ENCODE measurements around the gene KCNJ8. TPM values are rescaled to one million over a fixed set of nuclear protein-coding genes. Genes with fewer than 3 reads are reported as not detected.
"Not testable (repeated sequence)": the region's sequence is repeated elsewhere in the genome, so short reads cannot be mapped to it uniquely, and the experiment has no call there.

The KCNJ8 gene
- total RNA-seq, 1 donor from 2014 or later = 15.0 TPM

DNA sequence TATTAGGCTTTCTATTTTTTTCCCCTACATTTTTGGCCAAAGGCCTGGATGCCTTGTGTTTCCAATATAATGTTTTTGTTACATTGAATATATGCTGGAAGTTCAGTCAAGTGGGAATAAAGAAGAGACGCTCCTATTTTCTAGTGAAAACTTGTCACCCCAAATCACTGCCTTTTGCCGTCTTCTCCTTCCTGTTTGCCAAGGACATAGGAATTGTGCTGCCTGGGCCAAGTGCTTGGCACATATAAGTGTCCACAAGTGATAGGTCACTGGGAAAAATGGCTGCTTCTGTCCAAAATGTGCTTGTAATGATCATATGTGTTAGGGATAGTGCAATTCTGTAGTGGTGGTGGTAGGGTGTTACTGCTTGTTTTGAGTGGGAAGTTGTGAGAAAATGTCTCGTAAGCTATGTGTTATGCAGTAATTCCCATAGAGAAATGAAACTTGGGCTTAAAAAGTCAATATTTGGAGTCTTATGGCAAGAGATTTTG lies 11.6 kb upstream of the KCNJ8 start:
- DNase-seq (ENCODE audit: low spot score) = no peak

DNA sequence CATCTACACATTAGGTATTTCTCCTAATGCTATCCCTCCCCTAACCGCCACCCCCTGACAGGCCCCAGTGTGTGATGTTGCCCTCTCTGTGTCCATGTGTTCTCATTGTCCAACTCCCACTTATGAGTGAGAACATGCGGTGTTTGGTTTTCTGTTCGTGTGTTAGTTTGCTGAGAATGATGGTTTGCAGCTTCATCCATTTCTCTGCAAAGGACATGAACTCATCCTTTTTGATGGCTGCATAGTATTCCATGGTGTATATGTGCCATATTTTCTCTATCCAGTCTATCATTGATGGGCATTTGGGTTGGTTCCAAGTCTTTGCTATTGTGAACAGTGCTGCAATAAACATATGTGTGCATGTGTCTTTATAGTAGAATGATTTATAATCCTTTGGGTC lies 8.2 kb upstream of the KCNJ8 start:
- DNase-seq (ENCODE audit: low spot score) = not testable (repeated sequence)

DNA sequence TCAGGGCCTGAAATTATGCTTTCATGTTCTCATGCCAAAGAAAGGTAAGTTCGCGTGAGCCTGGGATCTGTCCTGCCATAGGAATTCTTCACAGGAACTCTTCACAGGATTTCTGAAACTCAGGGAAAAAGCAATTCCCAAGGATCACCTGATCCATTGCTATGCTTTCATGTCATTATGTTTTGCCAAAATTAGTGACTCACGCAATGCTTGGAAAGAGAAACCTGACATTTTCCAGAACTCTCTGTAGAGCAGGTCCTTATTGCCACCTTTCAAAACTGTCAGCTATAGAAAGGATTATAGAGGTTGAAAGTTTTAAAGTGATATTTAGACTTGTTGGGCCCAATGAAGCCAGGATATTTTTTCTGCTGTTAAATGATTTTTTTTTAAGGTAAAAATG lies 6.3 kb upstream of the KCNJ8 start:
- no peak for DNase-seq (ENCODE audit: low spot score)

DNA sequence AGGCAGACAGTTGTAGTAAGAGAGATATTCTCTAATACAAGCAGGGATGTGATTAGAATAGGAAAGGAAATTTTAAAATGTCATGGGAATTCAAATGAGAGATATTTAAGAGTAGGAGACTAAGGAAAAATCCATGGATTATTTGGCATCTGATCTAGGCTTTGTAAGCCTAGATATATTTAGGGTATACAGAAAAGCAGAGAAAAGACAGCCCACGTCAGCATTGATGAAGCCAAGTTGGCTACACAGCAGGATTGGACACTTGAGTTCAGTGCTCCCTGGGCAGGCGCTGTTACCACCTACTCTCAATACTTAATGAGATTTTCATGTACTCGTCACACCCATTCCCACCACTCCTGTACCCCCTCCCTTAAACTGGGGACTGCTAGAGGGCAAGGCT lies 1.7 kb upstream of the KCNJ8 start:
- DNase-seq (ENCODE audit: low spot score) = no peak

DNA sequence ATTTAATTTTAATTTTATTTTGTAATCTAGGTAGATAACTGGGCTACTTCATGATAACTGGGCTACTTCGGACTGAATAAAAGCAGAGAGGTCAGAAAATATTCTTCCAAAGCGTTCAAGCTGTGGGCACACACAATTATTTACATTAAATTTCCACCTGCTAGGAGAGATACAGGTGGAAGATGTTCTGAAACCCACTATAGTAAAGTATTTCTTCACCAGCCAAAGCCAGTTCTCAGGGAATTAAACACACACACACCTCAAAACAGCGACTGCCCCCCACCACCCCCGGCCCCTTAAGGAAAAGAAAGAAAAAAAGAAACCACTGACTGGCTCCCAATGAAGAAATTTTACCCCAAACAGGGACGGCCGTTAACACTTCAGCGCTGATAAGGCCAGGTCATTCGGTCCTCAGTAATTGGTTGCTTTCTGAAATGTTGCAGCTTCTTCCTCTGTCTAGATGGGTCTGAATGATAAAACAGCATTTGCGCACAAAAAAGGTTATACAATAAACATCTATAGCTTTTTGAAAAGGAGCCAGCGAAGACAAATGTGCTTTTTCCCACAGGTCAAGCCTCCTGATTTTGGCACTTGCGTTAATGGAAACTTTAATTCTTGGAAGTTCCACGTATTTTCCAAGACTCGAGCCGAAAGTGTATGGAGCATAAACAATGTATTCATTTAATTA lies 771 bp upstream of the KCNJ8 start:
- no peak for DNase-seq (ENCODE audit: low spot score)

DNA sequence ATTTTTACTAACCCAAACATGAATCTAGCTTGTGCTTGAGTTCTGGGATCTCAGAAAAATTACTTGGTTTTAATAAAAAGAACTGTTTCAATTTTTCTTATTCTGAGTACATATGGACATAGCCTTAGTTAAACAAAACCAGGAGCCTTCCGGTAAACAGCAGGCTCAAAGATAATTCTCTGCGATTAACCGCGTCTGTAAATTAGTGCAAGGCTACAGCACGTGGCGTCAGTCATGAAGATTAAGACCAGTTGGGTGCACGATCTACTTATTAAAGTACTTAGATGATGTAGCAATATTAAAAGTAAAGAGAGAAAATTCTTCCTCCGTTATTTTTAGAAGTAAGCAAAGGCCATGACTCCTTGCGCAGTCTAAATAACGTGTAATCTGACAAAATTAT lies 700 bp downstream of the KCNJ8 start:
- DNase-seq (ENCODE audit: low spot score) = no peak

DNA sequence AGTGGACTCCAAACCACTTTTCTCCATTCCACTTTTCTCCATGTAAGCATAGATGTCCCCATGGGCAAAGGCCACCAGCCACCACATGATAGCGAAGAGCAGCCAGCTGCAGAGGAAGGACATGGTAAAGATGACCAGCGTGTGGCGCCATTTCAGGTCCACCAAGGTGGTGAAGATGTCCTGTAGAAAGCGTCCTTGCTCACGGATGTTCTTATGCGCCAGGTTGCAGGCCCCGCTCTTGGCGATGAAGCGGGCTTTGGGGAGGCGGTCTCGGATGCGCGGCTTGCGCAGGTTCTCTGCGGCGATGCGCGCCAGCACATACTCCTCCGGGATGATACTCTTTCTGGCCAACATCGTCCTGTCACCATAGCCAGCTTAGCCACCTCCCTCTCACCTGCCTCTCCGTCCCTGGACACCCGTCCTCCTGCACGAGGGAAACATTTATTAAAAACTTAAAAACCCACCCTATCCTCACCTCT lies 1.2 kb downstream of the KCNJ8 start:
- DNase-seq (ENCODE audit: low spot score) = peak; percentile 23

DNA sequence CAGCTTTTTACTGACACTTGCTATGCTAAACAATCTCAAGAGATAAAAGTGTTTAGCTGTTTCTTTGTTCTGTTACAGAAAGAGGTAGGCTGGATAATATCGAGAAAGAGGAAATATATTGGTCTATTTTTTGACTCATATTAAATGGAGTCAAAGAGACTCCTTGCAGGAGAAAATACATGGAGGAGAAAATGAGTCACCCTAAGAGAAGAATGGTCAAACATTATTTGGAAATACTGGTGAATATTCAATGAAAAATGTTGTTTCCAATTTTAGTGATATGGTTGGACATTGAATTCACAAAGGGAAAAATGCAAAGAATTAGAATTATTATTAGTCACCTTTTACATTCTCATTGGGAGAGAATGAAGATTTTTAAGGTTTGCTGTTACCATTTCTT lies 3.2 kb downstream of the KCNJ8 start:
- DNase-seq (ENCODE audit: low spot score) = no peak

DNA sequence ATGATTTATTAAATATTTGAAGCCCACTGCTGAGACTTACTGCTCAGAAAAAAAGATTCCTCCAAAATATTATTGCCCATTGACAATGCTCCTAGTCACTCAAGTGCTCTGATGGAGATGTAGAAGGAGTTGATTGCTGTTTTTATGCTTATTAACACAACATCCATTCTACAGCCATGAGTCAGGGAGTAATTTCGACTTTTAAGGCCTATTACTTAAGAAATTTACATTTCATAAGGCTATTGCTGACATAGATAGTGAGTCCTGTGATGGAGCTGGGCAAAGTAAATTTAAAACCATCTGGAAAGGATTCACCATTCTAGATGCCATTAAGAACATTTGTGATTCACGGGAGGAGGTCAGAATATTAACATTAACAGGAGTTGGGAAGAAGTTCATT lies 5.2 kb downstream of the KCNJ8 start:
- DNase-seq (ENCODE audit: low spot score) = no peak

DNA sequence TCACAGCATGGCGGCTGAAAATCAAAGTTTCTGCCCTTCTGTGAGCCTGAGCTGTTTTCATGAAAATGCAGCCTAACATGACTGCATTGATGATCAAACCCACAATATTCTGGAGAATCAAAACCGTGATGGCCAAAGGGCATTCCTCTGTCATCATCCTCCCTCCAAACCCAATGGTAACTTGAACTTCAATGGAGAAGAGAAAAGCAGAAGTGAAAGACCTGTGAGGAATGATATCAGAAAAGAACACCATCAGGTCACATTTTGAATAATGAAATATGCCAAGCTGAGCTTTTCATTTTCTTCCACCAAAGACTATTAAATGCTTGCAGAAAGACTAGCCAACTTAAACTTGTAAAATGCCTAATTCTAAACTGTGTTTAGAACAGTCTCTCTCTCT lies 8.1 kb downstream of the KCNJ8 start:
- DNase-seq (ENCODE audit: low spot score) = no peak

DNA sequence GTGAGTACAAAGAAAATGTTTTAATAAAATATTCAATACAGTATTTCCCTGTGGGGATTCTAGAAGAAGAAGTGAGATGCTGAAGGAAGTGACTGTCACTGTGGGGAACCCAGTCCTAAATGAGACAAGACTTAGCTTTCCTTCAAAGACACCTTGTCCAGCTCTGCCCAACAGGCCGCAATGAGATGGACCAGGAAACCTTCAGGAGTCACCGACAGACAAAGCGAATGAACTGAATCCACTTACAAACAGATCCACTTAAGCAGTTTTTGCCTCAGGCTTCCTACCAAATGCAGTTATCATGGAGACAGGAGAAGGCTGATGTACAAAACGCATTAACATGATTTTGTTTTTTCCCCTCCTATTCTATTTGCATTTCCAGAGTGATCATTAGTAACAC lies 9.6 kb downstream of the KCNJ8 start:
- DNase-seq (ENCODE audit: low spot score) = no peak

DNA sequence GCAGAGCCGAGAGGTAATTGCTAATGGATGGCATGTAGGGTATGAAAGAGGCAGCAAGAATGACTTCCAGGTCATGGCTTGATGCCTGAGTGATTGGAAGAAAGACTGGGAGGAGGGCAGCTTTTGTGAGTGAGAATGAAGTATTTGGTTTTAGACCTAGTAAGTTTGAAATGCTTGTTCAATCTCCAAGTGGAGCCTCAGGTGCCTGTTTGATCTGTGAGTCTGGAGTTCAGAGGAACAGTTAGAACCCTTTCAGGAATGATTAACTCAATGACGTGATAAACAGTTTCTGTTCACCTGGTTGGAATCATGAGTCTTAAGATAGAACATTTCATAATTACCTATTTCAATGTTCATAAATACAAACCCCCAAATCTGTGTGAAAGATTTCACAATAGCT lies 10.4 kb downstream of the KCNJ8 start:
- no peak for DNase-seq (ENCODE audit: low spot score)

DNA sequence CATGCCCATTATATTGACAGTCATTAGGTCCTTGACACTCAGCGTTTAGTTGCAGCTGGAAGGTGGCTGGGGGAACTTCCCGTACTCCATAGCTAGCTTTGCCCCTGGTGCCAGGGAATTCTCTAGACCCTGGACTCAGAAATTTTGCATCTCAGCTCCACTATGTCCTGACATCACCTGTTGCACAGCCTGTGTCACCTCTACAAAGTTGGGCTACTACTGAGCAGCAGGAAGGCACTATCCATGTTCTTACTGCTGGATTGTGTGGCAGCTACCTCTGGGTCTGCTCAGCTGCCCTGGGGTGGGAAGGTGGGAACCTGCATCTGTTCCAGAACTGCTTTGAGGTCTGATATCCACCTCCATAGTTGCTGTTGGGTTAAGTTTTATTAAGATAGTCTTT lies 11.0 kb downstream of the KCNJ8 start:
- DNase-seq (ENCODE audit: low spot score) = no peak

DNA sequence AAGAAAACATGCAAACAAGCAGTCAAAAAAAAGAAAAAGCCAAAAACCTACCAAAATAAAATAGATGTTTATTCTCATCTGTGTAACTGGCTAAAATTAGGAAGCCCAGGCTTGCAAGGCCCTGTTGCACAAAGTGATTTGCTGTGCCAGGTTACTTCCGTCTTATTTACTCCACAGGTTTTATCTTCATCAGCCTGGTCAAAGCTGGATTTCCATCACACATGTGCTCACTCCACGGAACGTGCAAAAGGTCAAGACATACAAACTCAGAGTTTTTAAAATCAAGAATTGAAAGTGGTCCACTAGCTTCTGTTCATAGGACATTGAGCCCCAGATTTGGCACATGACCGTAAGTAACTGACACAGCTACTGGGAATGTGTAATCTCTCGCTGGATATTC lies 14.8 kb downstream of the KCNJ8 start:
- no peak for DNase-seq (ENCODE audit: low spot score)

DNA sequence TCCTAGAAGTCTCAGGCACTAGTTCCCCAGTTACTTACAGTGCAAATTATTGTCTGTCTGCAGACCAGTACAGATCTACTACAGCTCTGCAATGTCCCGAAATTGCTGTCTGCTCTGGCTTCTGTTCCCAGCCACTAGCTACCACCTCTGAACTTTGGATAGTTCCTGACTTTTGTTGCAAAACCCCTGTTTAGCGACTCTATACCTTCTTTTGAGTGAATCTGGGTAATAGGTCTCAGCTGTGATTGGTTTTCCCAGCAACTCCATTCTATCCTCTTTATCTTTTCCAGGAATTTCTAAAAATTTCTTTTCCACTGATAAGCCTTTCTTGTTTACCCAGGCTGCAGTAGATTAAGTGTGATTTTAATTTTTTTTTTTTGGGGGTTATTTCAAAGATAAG lies 16.8 kb downstream of the KCNJ8 start:
- DNase-seq (ENCODE audit: low spot score) = no peak

DNA sequence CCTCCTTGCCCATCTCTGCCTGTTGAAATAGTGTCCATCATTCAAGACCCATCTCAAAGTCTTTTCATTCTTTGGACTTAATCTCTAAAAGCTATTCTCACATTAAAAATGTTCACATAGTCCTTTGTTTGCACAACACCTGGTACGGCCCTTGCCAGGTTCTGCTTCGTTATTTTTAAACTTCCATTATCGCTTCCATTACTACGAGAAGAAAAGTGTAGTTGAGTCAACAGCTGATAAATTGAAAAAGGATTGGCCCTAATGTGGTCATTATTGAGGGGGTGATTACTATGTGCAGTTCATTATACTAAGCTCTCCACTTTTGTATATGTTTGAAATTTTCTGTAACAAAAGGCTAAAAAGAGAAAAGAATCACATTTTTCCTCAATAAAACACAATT lies 17.8 kb downstream of the KCNJ8 start:
- no peak for DNase-seq (ENCODE audit: low spot score)

DNA sequence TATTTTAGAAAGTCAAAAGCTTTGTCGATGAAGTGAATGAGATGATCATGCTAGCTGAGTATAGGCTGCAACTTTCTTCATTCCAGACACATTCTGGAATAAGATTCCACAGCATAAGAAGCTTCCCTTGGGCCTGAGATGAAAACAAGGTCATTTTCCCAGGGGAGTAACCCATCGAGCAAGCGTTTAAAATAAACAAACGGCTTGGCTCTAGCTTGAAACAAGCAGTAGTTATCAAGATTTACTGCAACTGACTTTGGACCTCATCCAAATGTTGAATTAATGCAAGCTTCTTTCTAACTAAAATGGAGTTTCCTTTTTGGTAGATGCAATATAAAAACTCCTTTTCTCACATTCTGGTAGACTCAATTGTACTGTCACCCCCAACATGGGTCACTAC lies 23.0 kb downstream of the KCNJ8 start:
- DNase-seq (ENCODE audit: low spot score) = no peak

DNA sequence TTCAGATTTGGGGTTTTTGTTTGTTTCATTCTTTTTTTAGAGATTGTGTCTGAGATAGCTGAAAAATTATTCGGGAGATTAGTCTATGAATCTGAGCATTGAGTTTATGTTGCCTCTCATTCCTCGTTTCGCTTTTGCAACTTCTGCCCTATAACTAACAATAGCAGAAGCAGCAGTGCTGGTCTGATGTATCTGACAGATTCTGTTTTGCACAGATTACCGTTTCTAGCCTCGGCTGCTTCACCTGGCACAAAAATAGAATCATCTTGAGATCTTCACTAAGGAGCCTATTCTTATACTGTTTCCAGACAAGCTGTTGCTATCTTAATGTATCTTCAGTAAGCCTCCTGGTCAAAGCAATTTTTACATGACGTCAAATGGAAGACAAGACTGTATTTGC lies 29.2 kb downstream of the KCNJ8 start:
- DNase-seq (ENCODE audit: low spot score) = no peak

DNA sequence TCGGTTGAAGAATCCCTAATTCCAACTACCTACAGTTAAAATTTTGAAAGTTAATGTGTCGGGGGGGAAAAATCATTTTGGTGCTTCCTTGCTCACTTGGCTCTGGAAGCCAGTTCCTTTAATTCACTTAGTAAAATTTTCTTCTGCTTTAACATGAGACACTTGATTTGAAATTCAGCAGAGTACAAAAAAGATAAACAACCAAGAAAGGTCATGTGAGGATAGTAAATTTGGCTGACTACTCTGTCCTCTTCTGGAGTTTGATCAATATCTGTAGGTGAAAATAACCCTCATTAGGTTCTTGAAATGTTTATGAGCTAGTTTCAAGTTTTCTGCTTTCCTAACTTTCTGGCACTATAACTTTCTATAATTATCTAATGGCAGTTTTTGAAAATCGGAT lies 43.4 kb downstream of the KCNJ8 start:
- no peak for DNase-seq (ENCODE audit: low spot score)

DNA sequence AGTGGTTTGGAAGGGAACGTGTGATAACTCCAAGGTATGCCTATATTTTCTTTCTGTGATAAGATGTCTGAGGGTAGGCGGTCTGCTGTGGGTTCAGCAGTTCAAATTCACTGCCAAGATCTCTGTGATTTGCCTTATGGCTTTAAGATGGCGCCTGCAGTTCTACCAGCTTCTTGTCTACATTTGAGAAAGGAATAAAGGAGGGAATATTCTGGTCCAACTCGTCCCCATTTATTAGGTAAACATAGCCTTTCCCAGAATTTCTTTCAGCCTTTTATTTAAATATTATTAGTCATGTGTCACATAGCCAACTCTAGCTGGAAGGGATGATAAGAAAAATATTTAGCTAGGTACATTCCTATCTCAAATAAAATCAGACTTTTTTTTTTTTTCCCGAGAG lies 48.8 kb downstream of the KCNJ8 start:
- no peak for DNase-seq (ENCODE audit: low spot score)

DNA sequence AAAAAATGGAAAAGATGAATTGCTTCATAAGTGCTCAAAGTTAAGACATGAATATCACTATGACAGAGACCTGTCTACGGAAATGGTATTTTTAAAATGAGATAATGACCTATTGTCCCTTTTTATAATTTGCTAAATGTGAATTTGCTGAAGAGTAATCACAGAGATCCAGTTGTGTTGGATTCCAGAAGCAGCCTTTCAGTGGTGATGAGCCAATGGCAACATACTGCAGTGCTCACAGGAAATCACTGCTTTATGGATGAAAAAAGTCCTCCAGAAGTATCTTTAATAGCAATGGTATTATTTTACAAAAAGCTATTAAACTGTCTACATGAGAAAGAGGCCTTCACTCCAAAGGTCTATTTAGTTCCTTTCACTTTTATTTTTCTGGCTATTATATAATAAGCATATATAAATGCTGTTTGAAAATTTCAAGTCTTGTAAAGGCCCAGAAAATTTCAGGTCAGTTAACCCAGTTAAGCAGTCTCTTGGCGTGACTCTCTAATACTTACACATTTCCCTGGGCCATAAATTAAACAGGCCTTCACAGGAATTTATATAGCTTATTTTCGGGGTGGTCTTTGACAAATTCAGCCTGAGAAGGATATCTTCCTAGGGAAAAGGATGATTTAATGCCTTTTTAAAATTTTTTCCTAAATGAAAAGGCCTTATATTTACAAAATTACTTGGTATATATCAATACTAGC lies 55.4 kb downstream of the KCNJ8 start:
- DNase-seq (ENCODE audit: low spot score) = no peak

DNA sequence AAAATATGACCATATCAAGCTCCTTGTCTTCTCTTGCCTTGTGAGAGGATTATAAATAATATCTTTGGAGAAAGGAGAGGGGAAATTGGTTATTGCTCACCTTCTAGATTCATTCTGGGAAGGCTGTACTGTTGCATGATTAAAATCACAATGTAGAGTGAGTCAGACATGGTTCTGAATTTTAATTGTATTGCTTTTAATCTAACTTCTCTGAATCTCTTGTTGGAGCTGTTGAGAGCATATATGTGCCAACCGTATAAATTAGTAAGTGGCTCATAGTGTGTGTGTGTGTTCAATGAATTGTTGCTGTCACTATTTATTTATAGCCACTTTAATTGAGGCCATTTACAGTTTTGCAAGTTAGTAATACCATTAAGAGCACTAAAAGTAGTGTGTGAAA lies 56.1 kb downstream of the KCNJ8 start:
- no peak for DNase-seq (ENCODE audit: low spot score)

DNA sequence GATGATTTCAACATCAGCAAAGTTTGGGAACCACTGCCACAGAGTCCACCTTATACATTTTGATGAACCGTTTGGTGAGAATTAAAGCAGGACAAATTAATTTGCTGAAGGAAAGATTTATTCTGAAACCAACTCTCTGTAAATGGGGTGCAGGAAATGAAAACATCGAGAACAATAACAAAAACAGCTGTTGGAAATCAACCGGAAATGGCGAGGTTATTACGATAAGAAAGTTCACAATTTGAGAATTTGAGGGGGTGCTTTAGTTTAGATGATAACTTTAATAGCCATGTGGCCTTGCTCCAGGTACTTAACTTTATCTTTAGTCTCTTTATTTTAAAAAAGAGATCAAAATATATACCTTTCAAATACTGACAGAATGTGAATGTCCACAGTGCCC lies 56.7 kb downstream of the KCNJ8 start:
- DNase-seq (ENCODE audit: low spot score) = no peak

DNA sequence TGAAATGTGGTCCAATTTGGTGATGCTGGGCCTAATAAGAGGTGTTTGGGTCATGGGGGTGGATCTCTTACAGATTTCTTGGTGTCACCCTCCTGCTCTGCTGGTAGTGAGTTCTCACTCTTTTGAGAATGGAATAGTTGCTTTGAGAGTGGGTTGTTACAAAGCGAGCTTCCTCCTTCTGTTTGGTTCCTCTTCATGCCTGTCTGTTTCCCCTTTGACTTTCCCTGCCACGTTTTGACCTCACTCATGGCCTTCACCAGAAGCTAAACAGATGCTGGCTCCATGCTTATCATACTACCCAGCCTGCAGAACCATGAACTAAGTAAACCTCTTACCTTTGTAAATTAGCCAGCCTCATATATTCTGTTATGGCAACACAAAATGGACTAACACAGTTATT lies 59.1 kb downstream of the KCNJ8 start:
- no peak for DNase-seq (ENCODE audit: low spot score)

All from mucosa of gallbladder (tissue), 1 donor.